GM18517 (cell line): ENCODE results near the gene GPR156.

Experiments
- ATAC-seq: cut with Tn5 transposase; IDR thresholded peaks from one replicate; pipeline ENCODE4 v1.9.1; 2021; ENCODE audit warnings: mild to moderate bottlenecking, moderate library complexity; ENCODE audit not compliant: unreplicated experiment

The GPR156 gene

GRCh38 chr3:120130656-120131055 lies 154.4 kb downstream of the GPR156 start:
- ATAC-seq: no peak

GRCh38 chr3:120129718-120130513 lies 155.1 kb downstream of the GPR156 start:
- no peak for ATAC-seq

- ATAC-seq: no peak
Observed at GRCh38 chr3:120129051-120129450, 156.0 kb downstream of the GPR156 start.

GRCh38 chr3:120125992-120126391 lies 159.0 kb downstream of the GPR156 start:
- ATAC-seq: no peak

- no peak for ATAC-seq
Observed at GRCh38 chr3:120119846-120120510, 165.0 kb downstream of the GPR156 start.
